K562 (cell line): ENCODE data around the gene CDK9. TPM values are rescaled to one million over a fixed set of nuclear protein-coding genes. Genes with fewer than 3 reads are reported as not detected.

ENCODE experiments used
- E2F5 ChIP-seq: sonication (generic); formaldehyde crosslinking; IDR thresholded peaks from 2 replicates; pipeline ENCODE4 v1.8.0; 2022; ENCODE audit warnings: mild to moderate bottlenecking, missing genetic modification reagents
- FOXO4 ChIP-seq: fragments of 450-650 bp; formaldehyde crosslinking; IDR thresholded peaks from 2 replicates; pipeline ENCODE4 v1.4.0; 2020; ENCODE audit warnings: mild to moderate bottlenecking, moderate library complexity
- HDAC2 ChIP-seq: fragments of 450-650 bp; IDR thresholded peaks from 2 replicates; pipeline ENCODE4 v1.6.1; 2016; ENCODE audit warnings: mild to moderate bottlenecking
- NELFE ChIP-seq: IDR thresholded peaks from 2 replicates; pipeline ENCODE4 v1.6.1; 2011; ENCODE audit warnings: mild to moderate bottlenecking; ENCODE audit not compliant: insufficient read depth, insufficient read length
- POLR2H ChIP-seq: IDR thresholded peaks from 2 replicates; pipeline ENCODE4 v1.6.1; 2016; ENCODE audit warnings: missing genetic modification characterization, low read depth, mild to moderate bottlenecking, control low read depth, missing compliant biosample characterization, moderate library complexity
- PRMT5 ChIP-seq: sonication (generic); formaldehyde crosslinking; IDR thresholded peaks from 2 replicates; pipeline ENCODE4 v1.5.0; 2020; ENCODE audit warnings: missing genetic modification reagents
- RAD21 ChIP-seq, 2 experiments: fragments of 250-450 bp in 1 of 2; fragments of 450-650 bp in 1 of 2; sonication (Bioruptor Pico) in 1 of 2; formaldehyde crosslinking in 1 of 2; IDR thresholded peaks in 1 of 2; conservative IDR thresholded peaks in 1 of 2; 2 replicates each; pipeline versions ENCODE4 v1.4.0 to v1.8.0; 2020 to 2022; ENCODE audit warnings: mild to moderate bottlenecking in 2 of 2, moderate library complexity in 1 of 2
- RBBP5 ChIP-seq: fragments of 200-600 bp; sonication (generic); IDR thresholded peaks from 2 replicates; pipeline ENCODE4 v1.6.1; 2012; ENCODE audit warnings: borderline replicate concordance, mild to moderate bottlenecking, low read length, control low read depth, inconsistent platforms; ENCODE audit not compliant: insufficient read depth, poor library complexity, severe bottlenecking
- RBM15 ChIP-seq: fragments of 200-400 bp; formaldehyde crosslinking; IDR thresholded peaks from 2 replicates; pipeline ENCODE4 v1.6.1; 2018; ENCODE audit warnings: mild to moderate bottlenecking, low read length, moderate library complexity; ENCODE audit not compliant: insufficient read depth
- SIRT6 ChIP-seq: IDR thresholded peaks from one replicate; pipeline ENCODE4 v1.6.1; 2012; ENCODE audit warnings: low read depth, mild to moderate bottlenecking, control low read depth, inconsistent platforms, low read length, moderate library complexity
- VEZF1 ChIP-seq: fragments of 200-800 bp; sonication (Bioruptor generic); IDR thresholded peaks from 2 replicates; pipeline ENCODE4 v1.6.1; 2017; ENCODE audit warnings: missing genetic modification characterization, missing compliant biosample characterization
- ZFP36 ChIP-seq: fragments of 150-350 bp; IDR thresholded peaks from 2 replicates; pipeline ENCODE4 v1.6.1; 2018; ENCODE audit warnings: low read length, low read depth; ENCODE audit not compliant: partially characterized antibody
- ZNF134 ChIP-seq: fragments of 250-450 bp; sonication (Bioruptor Pico); conservative IDR thresholded peaks from 2 replicates; pipeline ENCODE4 v1.4.0; 2020
- ZNF785 ChIP-seq: fragments of 250-450 bp; sonication (Bioruptor Pico); IDR thresholded peaks from 2 replicates; pipeline ENCODE4 v1.4.0; 2020; ENCODE audit warnings: mild to moderate bottlenecking
- polyA plus RNA-seq, 8 experiments: library from polyadenylated mRNA; depleted of rRNA in 4 of 8; stranded (reverse) in 5 of 8; unstranded in 3 of 8; fragments of >200 nt; fragmentation: Nextera tagmentation in 2 of 8; fragmentation: Illumina TruSeq in 1 of 8; extraction: Ambion mirVana in 2 of 8; extraction: Trizol in 1 of 8; gene quantifications; 2 replicates each; pipeline versions ENCODE4 v1.2.1 to v1.2.3, GENCODE V29; 2011 to 2014; ENCODE audit warnings: inconsistent platforms in 1 of 8, missing spikeins in 1 of 8
- total RNA-seq, 7 experiments: library from RNA; depleted of rRNA in 6 of 7; stranded (reverse); fragments of >200 nt in 6 of 7; fragmentation: Illumina TruSeq in 2 of 7; extraction: Trizol in 2 of 7; gene quantifications; 2 replicates each; pipeline versions ENCODE4 v1.2.1 to v1.2.3, GENCODE V29; 2011 to 2021; ENCODE audit warnings: low replicate concordance in 1 of 7
- TF ChIP-seq, protein P1 (sequence below): sonication (generic); formaldehyde crosslinking; IDR thresholded peaks from 2 replicates; pipeline ENCODE4 v1.8.0; 2022; ENCODE audit warnings: mild to moderate bottlenecking, missing genetic modification reagents
- TF ChIP-seq, protein P2 (sequence below): sonication (generic); formaldehyde crosslinking; IDR thresholded peaks from 2 replicates; pipeline ENCODE4 v1.4.0; 2020; ENCODE audit warnings: mild to moderate bottlenecking, missing genetic modification reagents

CDK9 gene
- total and polyA plus RNA-seq, 9 of the 15 experiments (the other 6 are each of a cell fraction or from before 2014, with no cell fraction given) = 4.2 to 78.6 (median 33.0) TPM

DNA sequence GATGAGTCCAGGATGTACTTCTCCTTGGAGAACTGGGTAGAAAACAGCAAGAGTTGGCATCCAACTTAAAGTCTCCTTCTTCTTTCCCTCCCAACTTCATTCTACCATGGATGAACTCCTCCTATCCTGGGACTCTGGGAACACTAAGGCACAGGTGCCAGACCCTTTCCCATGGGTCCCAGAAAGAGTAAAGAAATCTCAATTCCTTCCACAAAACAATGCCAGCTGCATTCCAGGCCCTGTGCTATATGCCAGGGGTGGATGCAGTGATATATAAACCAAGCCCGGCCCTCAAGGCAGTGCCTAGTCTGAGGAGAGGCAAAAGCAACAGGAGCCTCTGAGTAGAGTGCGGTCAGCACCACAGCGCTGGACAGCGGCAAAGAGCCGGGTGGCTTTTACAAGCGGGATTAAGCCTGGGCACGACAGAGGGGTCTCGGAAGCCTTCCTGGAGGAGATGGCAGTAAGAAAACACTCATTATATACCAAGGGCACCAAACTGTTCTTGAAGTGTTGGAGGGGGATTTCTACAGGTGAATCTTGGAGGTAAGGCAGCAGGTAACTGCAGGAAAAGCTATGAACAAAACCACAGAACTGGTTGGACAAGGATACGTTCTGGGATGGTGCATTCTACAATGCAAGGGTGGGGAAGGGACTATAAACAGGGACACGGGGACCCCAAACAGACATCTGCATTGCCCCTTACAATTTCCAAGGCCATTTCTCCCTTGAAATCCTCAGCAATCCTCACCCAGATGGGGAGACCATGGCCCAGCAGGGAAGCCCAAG lies 34.4 kb upstream of the CDK9 start (continued):
- TF ChIP-seq ZFP36 = peak; percentile 88
- TF ChIP-seq POLR2H (tag) = no peak
- peak; percentile 33; the same call in 1 of the 2 replicates for TF ChIP-seq HDAC2
- TF ChIP-seq RBM15 = no peak
- no peak for TF ChIP-seq E2F5 (CRISPR knock-in tag)
- TF ChIP-seq PRMT5 (CRISPR knock-in tag) = peak; percentile 93
- no peak for TF ChIP-seq SIRT6
- no peak for TF ChIP-seq VEZF1
- TF ChIP-seq ZNF134 (CRISPR knock-in tag) = no peak
- no peak for TF ChIP-seq NELFE
- no peak for TF ChIP-seq RAD21 (CRISPR knock-in tag; conservative IDR thresholded peaks at IDR 0.05 in 1 of 2, IDR thresholded peaks at IDR 0.05 in 1 of 2)
- no peak for TF ChIP-seq FOXO4 (CRISPR knock-in tag)
- TF ChIP-seq, protein P1, sequence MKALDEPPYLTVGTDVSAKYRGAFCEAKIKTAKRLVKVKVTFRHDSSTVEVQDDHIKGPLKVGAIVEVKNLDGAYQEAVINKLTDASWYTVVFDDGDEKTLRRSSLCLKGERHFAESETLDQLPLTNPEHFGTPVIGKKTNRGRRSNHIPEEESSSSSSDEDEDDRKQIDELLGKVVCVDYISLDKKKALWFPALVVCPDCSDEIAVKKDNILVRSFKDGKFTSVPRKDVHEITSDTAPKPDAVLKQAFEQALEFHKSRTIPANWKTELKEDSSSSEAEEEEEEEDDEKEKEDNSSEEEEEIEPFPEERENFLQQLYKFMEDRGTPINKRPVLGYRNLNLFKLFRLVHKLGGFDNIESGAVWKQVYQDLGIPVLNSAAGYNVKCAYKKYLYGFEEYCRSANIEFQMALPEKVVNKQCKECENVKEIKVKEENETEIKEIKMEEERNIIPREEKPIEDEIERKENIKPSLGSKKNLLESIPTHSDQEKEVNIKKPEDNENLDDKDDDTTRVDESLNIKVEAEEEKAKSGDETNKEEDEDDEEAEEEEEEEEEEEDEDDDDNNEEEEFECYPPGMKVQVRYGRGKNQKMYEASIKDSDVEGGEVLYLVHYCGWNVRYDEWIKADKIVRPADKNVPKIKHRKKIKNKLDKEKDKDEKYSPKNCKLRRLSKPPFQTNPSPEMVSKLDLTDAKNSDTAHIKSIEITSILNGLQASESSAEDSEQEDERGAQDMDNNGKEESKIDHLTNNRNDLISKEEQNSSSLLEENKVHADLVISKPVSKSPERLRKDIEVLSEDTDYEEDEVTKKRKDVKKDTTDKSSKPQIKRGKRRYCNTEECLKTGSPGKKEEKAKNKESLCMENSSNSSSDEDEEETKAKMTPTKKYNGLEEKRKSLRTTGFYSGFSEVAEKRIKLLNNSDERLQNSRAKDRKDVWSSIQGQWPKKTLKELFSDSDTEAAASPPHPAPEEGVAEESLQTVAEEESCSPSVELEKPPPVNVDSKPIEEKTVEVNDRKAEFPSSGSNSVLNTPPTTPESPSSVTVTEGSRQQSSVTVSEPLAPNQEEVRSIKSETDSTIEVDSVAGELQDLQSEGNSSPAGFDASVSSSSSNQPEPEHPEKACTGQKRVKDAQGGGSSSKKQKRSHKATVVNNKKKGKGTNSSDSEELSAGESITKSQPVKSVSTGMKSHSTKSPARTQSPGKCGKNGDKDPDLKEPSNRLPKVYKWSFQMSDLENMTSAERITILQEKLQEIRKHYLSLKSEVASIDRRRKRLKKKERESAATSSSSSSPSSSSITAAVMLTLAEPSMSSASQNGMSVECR (CRISPR knock-in tag) = peak; percentile 46; the same call in 1 of the 2 replicates
- TF ChIP-seq, protein P2, sequence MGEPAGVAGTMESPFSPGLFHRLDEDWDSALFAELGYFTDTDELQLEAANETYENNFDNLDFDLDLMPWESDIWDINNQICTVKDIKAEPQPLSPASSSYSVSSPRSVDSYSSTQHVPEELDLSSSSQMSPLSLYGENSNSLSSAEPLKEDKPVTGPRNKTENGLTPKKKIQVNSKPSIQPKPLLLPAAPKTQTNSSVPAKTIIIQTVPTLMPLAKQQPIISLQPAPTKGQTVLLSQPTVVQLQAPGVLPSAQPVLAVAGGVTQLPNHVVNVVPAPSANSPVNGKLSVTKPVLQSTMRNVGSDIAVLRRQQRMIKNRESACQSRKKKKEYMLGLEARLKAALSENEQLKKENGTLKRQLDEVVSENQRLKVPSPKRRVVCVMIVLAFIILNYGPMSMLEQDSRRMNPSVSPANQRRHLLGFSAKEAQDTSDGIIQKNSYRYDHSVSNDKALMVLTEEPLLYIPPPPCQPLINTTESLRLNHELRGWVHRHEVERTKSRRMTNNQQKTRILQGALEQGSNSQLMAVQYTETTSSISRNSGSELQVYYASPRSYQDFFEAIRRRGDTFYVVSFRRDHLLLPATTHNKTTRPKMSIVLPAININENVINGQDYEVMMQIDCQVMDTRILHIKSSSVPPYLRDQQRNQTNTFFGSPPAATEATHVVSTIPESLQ = peak; percentile 50; the same call in 1 of the 2 replicates
- TF ChIP-seq ZNF785 (CRISPR knock-in tag) = no peak
- TF ChIP-seq RBBP5 = no peak
